Measurements from ENCODE around the gene NDUFS8.

NDUFS8 gene

GRCh38 chr11:68050371-68050841, 19.9 kb downstream of the NDUFS8 start:
- no peak overlapping the region for H3K9ac ChIP-seq (ENCODE audit: low read depth, low read length, poor library complexity, severe bottlenecking)
- no peaks in the 10 kb centered on the region for H3K36me3 ChIP-seq (ENCODE audit: insufficient read depth, low read length)
- H3K9me2 ChIP-seq (replicated peaks; ENCODE audit: low read depth, low read length) = no peaks in the 10 kb centered on the region
- H4K20me1 ChIP-seq (ENCODE audit: insufficient read depth, low read length, poor library complexity, severe bottlenecking) = no peaks in the 10 kb centered on the region
- no peaks in the 10 kb centered on the region for H3K27me3 ChIP-seq (ENCODE audit: insufficient read depth, low read length, poor library complexity, severe bottlenecking)
- no peaks in the 10 kb centered on the region for H3K79me2 ChIP-seq (ENCODE audit: insufficient read depth, low read length)
- H3K4me3 ChIP-seq (ENCODE audit: low read length, poor library complexity, severe bottlenecking) = no peak overlapping the region
- TF ChIP-seq, protein P1, sequence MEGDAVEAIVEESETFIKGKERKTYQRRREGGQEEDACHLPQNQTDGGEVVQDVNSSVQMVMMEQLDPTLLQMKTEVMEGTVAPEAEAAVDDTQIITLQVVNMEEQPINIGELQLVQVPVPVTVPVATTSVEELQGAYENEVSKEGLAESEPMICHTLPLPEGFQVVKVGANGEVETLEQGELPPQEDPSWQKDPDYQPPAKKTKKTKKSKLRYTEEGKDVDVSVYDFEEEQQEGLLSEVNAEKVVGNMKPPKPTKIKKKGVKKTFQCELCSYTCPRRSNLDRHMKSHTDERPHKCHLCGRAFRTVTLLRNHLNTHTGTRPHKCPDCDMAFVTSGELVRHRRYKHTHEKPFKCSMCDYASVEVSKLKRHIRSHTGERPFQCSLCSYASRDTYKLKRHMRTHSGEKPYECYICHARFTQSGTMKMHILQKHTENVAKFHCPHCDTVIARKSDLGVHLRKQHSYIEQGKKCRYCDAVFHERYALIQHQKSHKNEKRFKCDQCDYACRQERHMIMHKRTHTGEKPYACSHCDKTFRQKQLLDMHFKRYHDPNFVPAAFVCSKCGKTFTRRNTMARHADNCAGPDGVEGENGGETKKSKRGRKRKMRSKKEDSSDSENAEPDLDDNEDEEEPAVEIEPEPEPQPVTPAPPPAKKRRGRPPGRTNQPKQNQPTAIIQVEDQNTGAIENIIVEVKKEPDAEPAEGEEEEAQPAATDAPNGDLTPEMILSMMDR (conservative IDR thresholded peaks at IDR 0.05; ENCODE audit: low read length) = no peak
- no peak for TF ChIP-seq EZH2phosphoT487 (IDR thresholded peaks at IDR 0.05; ENCODE audit: borderline replicate concordance)
- H3K4me2 ChIP-seq (ENCODE audit: low read depth, low read length, poor library complexity, severe bottlenecking) = no peak overlapping the region
- no peaks in the 10 kb centered on the region for H3F3A ChIP-seq (ENCODE audit: low read depth)
- H3K4me1 ChIP-seq (ENCODE audit: insufficient read depth, low read length, poor library complexity, severe bottlenecking) = no peaks in the 10 kb centered on the region
- H2AFZ ChIP-seq (ENCODE audit: low read length) = no peak overlapping the region
- H3K9me3 ChIP-seq (ENCODE audit: insufficient read depth, low read depth, low read length) = no peaks in the 10 kb centered on the region

DNA sequence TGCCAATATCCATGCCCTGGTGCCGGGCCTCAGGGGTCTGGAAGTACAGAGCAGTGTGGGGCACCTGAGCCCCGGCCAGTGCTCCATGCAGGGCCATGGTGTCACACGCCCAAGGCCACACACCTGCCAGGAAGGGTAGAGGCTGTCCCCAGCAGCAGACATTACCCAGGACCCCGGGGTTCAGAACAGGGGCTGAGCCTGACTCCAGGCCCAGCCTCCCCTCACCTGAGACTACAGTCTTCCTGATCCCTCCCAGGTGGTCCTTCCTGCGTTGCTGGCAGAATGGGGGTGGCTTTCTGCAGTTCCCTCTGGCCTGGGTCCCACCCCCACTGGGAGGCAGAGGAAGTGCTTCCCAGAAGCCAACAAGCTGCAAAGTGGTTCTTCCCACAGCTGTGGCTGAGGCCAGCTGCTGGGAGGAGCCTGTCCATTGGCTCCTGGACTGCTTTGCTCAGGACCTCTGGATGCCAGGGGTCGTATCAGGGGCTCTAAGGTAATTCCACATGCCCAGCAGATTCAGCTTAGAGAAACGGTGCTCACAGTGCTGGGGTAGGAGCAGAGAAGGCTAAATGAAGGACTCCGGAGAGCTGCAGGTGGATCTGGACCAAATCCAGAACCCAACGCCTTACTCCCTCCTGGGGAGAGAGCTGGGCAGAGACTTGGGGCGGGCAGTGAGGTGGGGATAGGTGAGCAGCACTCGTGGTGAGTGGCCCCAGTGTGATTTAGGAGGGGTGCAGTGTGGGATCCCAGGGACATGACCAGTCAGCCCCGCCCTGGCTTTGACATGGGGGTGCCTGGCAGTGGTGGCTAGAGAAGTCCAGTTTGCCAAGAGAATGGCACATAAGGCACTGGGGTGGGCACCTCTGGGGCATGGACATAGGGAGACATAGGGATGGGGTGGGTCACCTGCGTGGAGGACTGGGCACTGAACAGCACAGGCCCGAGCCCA, 21.0 kb downstream of the NDUFS8 start:
- Histone ChIP-seq H3K4me2 (ENCODE audit: low read depth, low read length, poor library complexity, severe bottlenecking) (no peak overlapping the region), H4K20me1 (ENCODE audit: insufficient read depth, low read length, poor library complexity, severe bottlenecking) (no peaks in the 10 kb centered on the region), H3F3A (ENCODE audit: low read depth) (no peaks in the 10 kb centered on the region), H3K4me1 (ENCODE audit: insufficient read depth, low read length, poor library complexity, severe bottlenecking) (no peaks in the 10 kb centered on the region), H2AFZ (ENCODE audit: low read length) (no peak overlapping the region), H3K36me3 (ENCODE audit: insufficient read depth, low read length) (no peaks in the 10 kb centered on the region), H3K79me2 (ENCODE audit: insufficient read depth, low read length) (no peaks in the 10 kb centered on the region), H3K9ac (ENCODE audit: low read depth, low read length, poor library complexity, severe bottlenecking) (no peak overlapping the region), H3K9me3 (ENCODE audit: insufficient read depth, low read depth, low read length) (no peaks in the 10 kb centered on the region), H3K27me3 (ENCODE audit: insufficient read depth, low read length, poor library complexity, severe bottlenecking) (no peaks in the 10 kb centered on the region), H3K9me2 (replicated peaks; ENCODE audit: low read depth, low read length) (no peaks in the 10 kb centered on the region), H3K4me3 (ENCODE audit: low read length, poor library complexity, severe bottlenecking) (no peak overlapping the region)
- TF ChIP-seq, protein P1 (conservative IDR thresholded peaks at IDR 0.05; ENCODE audit: low read length) = no peak
- no peak for TF ChIP-seq EZH2phosphoT487 (IDR thresholded peaks at IDR 0.05; ENCODE audit: borderline replicate concordance)

DNA sequence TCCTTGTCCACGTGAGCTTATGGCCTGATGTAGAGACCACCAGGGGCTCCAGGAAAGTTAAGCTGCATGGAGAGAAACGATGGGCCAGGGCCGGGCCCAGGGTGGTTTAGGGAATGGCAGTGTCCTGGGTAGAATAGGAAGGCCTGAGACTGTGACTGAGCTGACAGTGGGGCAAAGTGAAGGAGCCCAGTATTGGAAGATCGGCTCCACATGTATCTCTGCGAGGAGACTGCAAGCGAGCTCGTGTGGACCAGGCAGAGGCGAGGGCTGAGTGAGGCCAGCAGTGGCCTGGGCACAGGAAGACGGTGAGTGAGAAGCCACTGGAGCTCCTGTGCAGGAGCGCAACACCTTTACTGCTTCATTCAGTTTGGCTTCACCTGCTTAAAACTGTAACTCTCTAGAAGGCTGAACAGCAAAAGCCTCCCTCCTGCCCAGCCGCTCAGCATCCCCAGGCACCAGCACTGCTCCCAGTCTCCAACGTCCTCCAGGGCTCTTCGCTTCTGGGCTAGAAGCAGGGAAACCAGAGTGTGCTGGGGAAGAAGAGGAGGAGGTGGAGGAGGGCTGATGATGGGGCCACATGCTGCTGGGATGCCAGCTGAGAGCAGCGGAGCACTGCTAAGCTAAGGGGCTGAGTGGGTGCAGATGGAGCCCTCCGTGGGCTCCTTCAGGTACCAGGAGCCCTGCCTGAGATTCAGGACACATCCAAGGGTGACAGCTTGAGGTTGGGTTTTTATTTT, 21.8 kb downstream of the NDUFS8 start:
- H3K9me3 ChIP-seq (ENCODE audit: insufficient read depth, low read depth, low read length) = no peaks in the 10 kb centered on the region
- H3K4me3 ChIP-seq (ENCODE audit: low read length, poor library complexity, severe bottlenecking) = no peak overlapping the region
- H3K4me2 ChIP-seq (ENCODE audit: low read depth, low read length, poor library complexity, severe bottlenecking) = no peak overlapping the region
- H3K4me1 ChIP-seq (ENCODE audit: insufficient read depth, low read length, poor library complexity, severe bottlenecking) = no peaks in the 10 kb centered on the region
- no peaks in the 10 kb centered on the region for H3K79me2 ChIP-seq (ENCODE audit: insufficient read depth, low read length)
- no peak overlapping the region for H2AFZ ChIP-seq (ENCODE audit: low read length)
- no peaks in the 10 kb centered on the region for H3K27me3 ChIP-seq (ENCODE audit: insufficient read depth, low read length, poor library complexity, severe bottlenecking)
- no peak overlapping the region for H3K9ac ChIP-seq (ENCODE audit: low read depth, low read length, poor library complexity, severe bottlenecking)
- no peaks in the 10 kb centered on the region for H4K20me1 ChIP-seq (ENCODE audit: insufficient read depth, low read length, poor library complexity, severe bottlenecking)
- TF ChIP-seq, protein P1 (conservative IDR thresholded peaks at IDR 0.05; ENCODE audit: low read length) = no peak
- no peak for TF ChIP-seq EZH2phosphoT487 (IDR thresholded peaks at IDR 0.05; ENCODE audit: borderline replicate concordance)
- no peaks in the 10 kb centered on the region for H3K9me2 ChIP-seq (replicated peaks; ENCODE audit: low read depth, low read length)
- no peaks in the 10 kb centered on the region for H3K36me3 ChIP-seq (ENCODE audit: insufficient read depth, low read length)
- no peaks in the 10 kb centered on the region for H3F3A ChIP-seq (ENCODE audit: low read depth)
